ENCODE measurements around the gene APOA5. TPM values are rescaled to one million over a fixed set of nuclear protein-coding genes. Genes with fewer than 3 reads are reported as not detected.

APOA5 gene
- total RNA-seq, 1 experiment from 2014 or later = 0.11 TPM

- H3K18ac ChIP-seq (ENCODE audit: insufficient read length, low read depth, low read length) = no peak overlapping the region
- no peak overlapping the region for H3K23ac ChIP-seq (ENCODE audit: insufficient read length, low read depth, low read length)
- no peaks in the 10 kb centered on the region for H3K9me3 Mint-ChIP-seq
- peaks cover 12% of the 10 kb centered on the region for H3K27me3 Mint-ChIP-seq (ENCODE audit: low read depth)
- H4K20me1 ChIP-seq (ENCODE audit: control insufficient read depth, insufficient read depth, insufficient read length) = no peaks in the 10 kb centered on the region
- peaks cover 4% of the 10 kb centered on the region for H3K23me2 ChIP-seq (ENCODE audit: insufficient read length, low read depth, low read length, poor library complexity, severe bottlenecking)
- no peak overlapping the region for H2AK5ac ChIP-seq (ENCODE audit: insufficient read length, low read length)
- no peak overlapping the region for H3T11ph ChIP-seq (ENCODE audit: low read length)
- H3K4me1 ChIP-seq (ENCODE audit: insufficient read depth, low read length) = no peaks in the 10 kb centered on the region
- H4K91ac ChIP-seq (ENCODE audit: insufficient read length, low read depth, low read length) = no peak overlapping the region
- no CpG with 5 or more reads among the region's 1 CpG for WGBS (ENCODE audit: extremely low coverage, insufficient read length, low lambda C conversion rate)
- H2AFZ ChIP-seq (ENCODE audit: low read length) = no peak overlapping the region
- H3K79me1 ChIP-seq (ENCODE audit: insufficient read depth, low read depth, low read length, poor library complexity, severe bottlenecking) = no peaks in the 10 kb centered on the region
- no peak overlapping the region for H4K8ac ChIP-seq (replicated peaks; ENCODE audit: insufficient read length, low read depth, low read length)
- no peak overlapping the region for H3K9ac ChIP-seq (ENCODE audit: extremely low read depth, insufficient read length, low read length)
- no peak overlapping the region for H3K4me3 Mint-ChIP-seq
- no peaks in the 10 kb centered on the region for H3K4me1 Mint-ChIP-seq
- H2BK20ac ChIP-seq (ENCODE audit: low read depth, low read length, poor library complexity, severe bottlenecking) = no peak overlapping the region
- no peak overlapping the region for H4K5ac ChIP-seq (ENCODE audit: insufficient read length, low read depth, low read length)
- no peak overlapping the region for H3K27ac Mint-ChIP-seq
- TF ChIP-seq CTCF (conservative IDR thresholded peaks at IDR 0.05) = no peak
- no peak overlapping the region for H2BK15ac ChIP-seq (ENCODE audit: low read depth, low read length)
- H2BK120ac ChIP-seq (ENCODE audit: low read depth, low read length, poor library complexity, severe bottlenecking) = no peak overlapping the region
- no peaks in the 10 kb centered on the region for H3K79me2 ChIP-seq (ENCODE audit: insufficient read depth, low read length)
- no peak overlapping the region for H2BK5ac ChIP-seq (ENCODE audit: insufficient read length, low read length)
- H3K56ac ChIP-seq (ENCODE audit: insufficient read length, low read depth, low read length) = no peak overlapping the region
- no peak for DNase-seq
- H2BK12ac ChIP-seq (ENCODE audit: insufficient read length, low read depth, low read length) = no peak overlapping the region
- H3K36me3 Mint-ChIP-seq (ENCODE audit: insufficient read depth in 1 of 3, low read depth in 3 of 3) = no peaks in the 10 kb centered on the region
- no peaks in the 10 kb centered on the region for H3K9me3 ChIP-seq (ENCODE audit: control insufficient read depth, low read depth, low read length)
- H3K4ac ChIP-seq (ENCODE audit: low read depth, low read length) = no peak overlapping the region
- no peak overlapping the region for H3K27ac ChIP-seq (ENCODE audit: insufficient read length, low read depth, low read length)
- no peaks in the 10 kb centered on the region for H3K27me3 ChIP-seq (ENCODE audit: insufficient read depth, low read length)
- H3K14ac ChIP-seq (ENCODE audit: insufficient read depth, low read length) = no peak overlapping the region
- no peak overlapping the region for H3K4me2 ChIP-seq (ENCODE audit: insufficient read depth, insufficient read length, low read length)
Measured at GRCh38 chr11:116813170-116813569, 21.5 kb upstream of the APOA5 start.

Data from H9 (cell line).